ENCODE data around the gene ATP6V1C2. TPM values are rescaled to one million over a fixed set of nuclear protein-coding genes. Genes with fewer than 3 reads are reported as not detected.

Gene ATP6V1C2
- total and polyA plus RNA-seq, 2 of the 4 experiments (the other 2 are of a cell fraction): not detected

DNA sequence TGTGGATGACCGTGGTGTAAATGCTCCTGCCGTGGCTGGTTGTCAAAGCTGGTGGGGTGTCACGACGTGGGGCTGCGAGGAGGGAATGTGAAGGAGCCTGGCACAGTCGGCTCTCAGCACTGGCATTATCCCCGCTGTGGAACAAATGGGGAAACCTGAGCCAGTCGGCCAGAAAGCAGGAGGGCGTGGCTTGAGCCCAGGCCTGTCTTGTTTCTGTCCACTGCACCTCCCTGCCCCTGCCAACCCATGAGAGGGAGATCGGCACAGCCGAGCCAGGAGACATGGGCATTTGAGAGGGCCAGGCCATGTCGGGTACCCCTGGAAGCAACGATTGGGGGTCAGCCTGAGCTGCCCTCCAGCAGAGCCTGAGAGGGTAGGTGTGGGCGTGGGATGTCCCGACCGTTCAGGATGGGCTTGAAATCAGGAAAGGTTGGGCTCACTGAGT, 46.7 kb downstream of the ATP6V1C2 start:
- TF ChIP-seq MXI1 (IDR thresholded peaks at IDR 0.05; ENCODE audit: borderline replicate concordance, low read depth, low read length): no peak
- no peak for TF ChIP-seq RCOR1 (IDR thresholded peaks at IDR 0.05; ENCODE audit: insufficient replicate concordance, low read length)
- no TSS peak for BruUV-seq (replicated peaks)

More for the DNA sequence above, 46.7 kb downstream of the ATP6V1C2 start:
- H3K79me1 ChIP-seq (ENCODE audit: low read depth in 1 of 2, low read length in 2 of 2): no peaks in the 10 kb centered on the region
- no peak overlapping the region for H3K14ac ChIP-seq (replicated peaks; ENCODE audit: low read depth, low read length)
- no peaks in the 10 kb centered on the region for H3K4me1 ChIP-seq (ENCODE audit: control insufficient read depth, insufficient read depth, low read length)
- peak overlapping the region; percentile 36 for H2AFZ ChIP-seq (replicated peaks; ENCODE audit: low read length, poor library complexity)
- H3K9ac ChIP-seq (ENCODE audit: low read depth, low read length): no peak overlapping the region
- H4K8ac ChIP-seq (ENCODE audit: low read depth in 2 of 2, low read length in 2 of 2): no peak overlapping the region
- H3K23ac ChIP-seq (ENCODE audit: low read depth, low read length): no peak overlapping the region
- in situ Hi-C loops (cut with MboI; ENCODE audit: low sequenced_read_pairs) (no loop called here), dilution Hi-C loops (cut with HindIII; ENCODE audit: low sequenced_read_pairs, unreplicated experiment) (no loop called here), intact Hi-C loops (cut with micrococcal nuclease) (no loop called here)
- H2BK15ac ChIP-seq (ENCODE audit: low read depth, low read length): no peak overlapping the region
- H2AK5ac ChIP-seq (ENCODE audit: low read depth, low read length): no peak overlapping the region
- H2AK9ac ChIP-seq (replicated peaks; ENCODE audit: low read depth, low read length, poor library complexity): no peak overlapping the region
- ATAC-seq (ENCODE audit: low read depth) (no peak), DNase-seq (no peak)
- no peaks in the 10 kb centered on the region for H3K36me3 ChIP-seq (ENCODE audit: control insufficient read depth, insufficient read depth, low read length)
- no peak overlapping the region for H3K4ac ChIP-seq (ENCODE audit: low read depth, low read length)
- H3K9me1 ChIP-seq (ENCODE audit: insufficient read depth, low read length): no peaks in the 10 kb centered on the region
- H3K56ac ChIP-seq (ENCODE audit: extremely low read depth, insufficient read depth, low read length): no peak overlapping the region
- WGBS, 2 experiments (ENCODE audit: extremely low coverage in 2 of 2, insufficient read length in 1 of 2): 46% methylated on average over 9 of the region's 16 CpGs; no CpG with 5 or more reads in 1 of the 2 experiments
- CTCF ChIA-PET: no interaction called here
- no peak overlapping the region for H3K27ac ChIP-seq (ENCODE audit: insufficient read depth, low read length)
- H2BK20ac ChIP-seq (ENCODE audit: low read depth, low read length): no peak overlapping the region
- POLR2A ChIA-PET (ENCODE audit: unreplicated experiment): no interaction called here
- H2BK5ac ChIP-seq (ENCODE audit: low read depth, low read length, poor library complexity, severe bottlenecking): no peak overlapping the region
- H4K5ac ChIP-seq (ENCODE audit: low read depth, low read length): no peak overlapping the region
- no peak overlapping the region for H3K18ac ChIP-seq (ENCODE audit: low read depth, low read length)
- no peak overlapping the region for H4K91ac ChIP-seq (ENCODE audit: insufficient read depth, low read depth, low read length)
- H3K4me3 ChIP-seq (ENCODE audit: insufficient read depth, low read depth, low read length): no peak overlapping the region
- peaks cover 40% of the 10 kb centered on the region; the same call in 1 of the 2 replicates for H3K27me3 ChIP-seq (ENCODE audit: control insufficient read depth, insufficient read depth, low read length)
- H4K20me1 ChIP-seq (ENCODE audit: insufficient read depth, low read length): no peaks in the 10 kb centered on the region
- no peak overlapping the region for H2BK120ac ChIP-seq (ENCODE audit: low read depth, low read length)
- no peak overlapping the region for H3K4me2 ChIP-seq (ENCODE audit: low read depth, low read length)
- no peaks in the 10 kb centered on the region for H3K9me3 ChIP-seq (ENCODE audit: control insufficient read depth, insufficient read depth, low read length)
